CD4-positive, alpha-beta T cell (primary cell): ENCODE results near the gene PBX1. TPM values are rescaled to one million over a fixed set of nuclear protein-coding genes. Genes with fewer than 3 reads are reported as not detected.

Experiments used
- ATAC-seq: fragments of 200-7000 bp; cut with Tn5 transposase; one replicate; pipeline ENCODE4 v1.10.0; 2022; ENCODE audit warnings: mild to moderate bottlenecking; ENCODE audit not compliant: poor library complexity
- CTCF ChIA-PET: fragments of 350-600 bp; sonication (Branson Sonifier 250); formaldehyde crosslinking; loops from one replicate; lab custom pipeline; 2021; ENCODE audit warnings: antibody characterized with exemption, inconsistent platforms; lab: Charles Lee
- POLR2A ChIA-PET: fragments of 350-600 bp; sonication (Branson Sonifier 250); formaldehyde crosslinking; loops from one replicate; lab custom pipeline; 2021; ENCODE audit warnings: antibody characterized with exemption, inconsistent platforms; lab: Charles Lee
- DNase-seq, 14 experiments: peaks; one replicate each; pipeline ENCODE4 v3.0.0-alpha.2; 2013 to 2020; ENCODE audit warnings: mixed read lengths in 2 of 14
- H3K27ac ChIP-seq, 2 donors: one replicate each; pipeline versions ENCODE4 v1.5.1 to v1.7.0; 2013; ENCODE audit warnings: low read length in 2 of 2, low read depth in 1 of 2, mild to moderate bottlenecking in 1 of 2
- H3K27me3 ChIP-seq, 2 experiments: 1 replicate in 1 of 2; 2 replicates in 1 of 2; pipeline versions ENCODE4 v1.6.1 to v1.7.0; 2013; ENCODE audit warnings: low read length in 2 of 2, control low read depth in 1 of 2, mild to moderate bottlenecking in 1 of 2, moderate library complexity in 1 of 2; ENCODE audit not compliant: insufficient read depth in 2 of 2, control insufficient read depth in 1 of 2
- H3K36me3 ChIP-seq: one replicate; pipeline ENCODE4 v1.6.1; 2013; ENCODE audit warnings: low read length, control low read depth; ENCODE audit not compliant: insufficient read depth
- H3K4me1 ChIP-seq: one replicate; pipeline ENCODE4 v1.6.1; 2013; ENCODE audit warnings: low read length, control low read depth; ENCODE audit not compliant: insufficient read depth
- H3K4me3 ChIP-seq: one replicate; pipeline ENCODE4 v1.5.1; 2013; ENCODE audit warnings: mild to moderate bottlenecking, low read length, moderate library complexity
- H3K9me3 ChIP-seq, 2 experiments: 1 replicate in 1 of 2; 2 replicates in 1 of 2; pipeline versions ENCODE4 v1.6.1 to v1.7.0; 2013; ENCODE audit warnings: low read length in 2 of 2, mild to moderate bottlenecking in 2 of 2, control low read depth in 1 of 2, moderate library complexity in 1 of 2; ENCODE audit not compliant: control insufficient read depth in 1 of 2, insufficient read depth in 1 of 2
- H3K27ac Mint-ChIP-seq: one replicate; pipeline ENCODE4 v1.8.0; 2020; ENCODE audit warnings: mixed read lengths
- H3K27me3 Mint-ChIP-seq: one replicate; pipeline ENCODE4 v1.8.0; 2021; ENCODE audit warnings: mixed read lengths
- H3K36me3 Mint-ChIP-seq: one replicate; pipeline ENCODE4 v1.8.0; 2021; ENCODE audit warnings: low read depth, mixed read lengths
- H3K4me1 Mint-ChIP-seq: one replicate; pipeline ENCODE4 v1.8.0; 2021; ENCODE audit warnings: low read depth, mixed read lengths
- H3K4me3 Mint-ChIP-seq: one replicate; pipeline ENCODE4 v1.8.0; 2020; ENCODE audit warnings: mild to moderate bottlenecking, mixed read lengths
- H3K9me3 Mint-ChIP-seq: one replicate; pipeline ENCODE4 v1.8.0; 2020; ENCODE audit warnings: mixed read lengths
- intact Hi-C, 2 experiments: fragments of 100-400 bp; cut with DNase I in 1 of 2; cut with micrococcal nuclease in 1 of 2; formaldehyde crosslinking; loops; one replicate each; pipeline versions ENCODE4 v1.15.1 to v1.9.0; 2023 to 2025; cut with DNase I, micrococcal nuclease
- total RNA-seq, 174 experiments: library from RNA in 2 of 174; stranded (reverse) in 2 of 174; gene quantifications; one replicate each; pipeline ENCODE4 v1.2.3 and lab custom pipeline; 2021 to 2026
- TF ChIP-seq, protein P1 (sequence below): fragments of 200-600 bp; IDR thresholded peaks from one replicate; pipeline ENCODE4 v1.8.0; 2022; ENCODE audit warnings: antibody characterized with exemption, mild to moderate bottlenecking

PBX1 gene
- total RNA-seq, 2 experiments from 2014 or later = 0.64 to 0.96 TPM

DNA sequence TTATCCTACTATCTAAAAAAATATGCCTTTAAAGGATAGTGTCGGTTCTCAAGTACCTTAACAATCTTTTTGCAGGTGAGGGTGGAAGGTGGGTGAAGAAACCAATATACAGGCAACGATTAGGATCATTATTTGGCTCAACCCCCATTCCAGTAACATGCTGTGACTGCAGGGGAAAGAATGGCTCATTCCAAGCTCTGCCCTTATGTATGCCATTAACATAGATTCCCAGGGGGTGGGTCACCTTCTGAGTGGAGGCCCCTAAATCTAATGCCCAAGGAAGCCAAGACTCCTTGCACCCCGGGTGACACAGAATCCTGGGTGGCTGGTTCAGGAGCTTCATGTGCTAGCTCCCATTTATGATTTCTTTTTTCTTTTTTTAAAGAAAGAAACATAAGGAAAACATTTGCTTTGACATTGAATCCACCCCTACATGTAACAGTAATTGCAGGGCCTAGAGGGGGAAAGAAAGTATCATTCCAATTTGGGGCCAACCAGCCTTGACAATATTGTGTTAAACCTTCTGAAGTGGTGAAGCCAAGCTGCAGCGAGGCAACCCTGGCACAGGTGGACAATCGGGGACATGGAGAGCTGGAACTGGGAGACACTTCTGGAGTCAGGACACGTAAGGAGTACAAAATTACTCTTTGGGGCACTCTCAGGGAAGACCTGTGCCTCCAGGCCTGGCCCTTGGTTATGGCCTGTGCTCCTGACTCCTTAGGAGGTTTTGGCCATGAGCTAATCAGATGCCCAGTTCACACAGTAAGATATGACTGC, 200.3 kb downstream of the PBX1 start:
- ATAC-seq (no peak), DNase-seq (no peak)
- no peak overlapping the region for H3K4me3 ChIP-seq
- ChIA-PET CTCF (no interaction called here), POLR2A (no interaction called here)
- no peaks in the 10 kb centered on the region for H3K36me3 ChIP-seq
- no peaks in the 10 kb centered on the region for H3K27me3 ChIP-seq
- no peak overlapping the region for H3K4me3 Mint-ChIP-seq
- TF ChIP-seq, protein P1, sequence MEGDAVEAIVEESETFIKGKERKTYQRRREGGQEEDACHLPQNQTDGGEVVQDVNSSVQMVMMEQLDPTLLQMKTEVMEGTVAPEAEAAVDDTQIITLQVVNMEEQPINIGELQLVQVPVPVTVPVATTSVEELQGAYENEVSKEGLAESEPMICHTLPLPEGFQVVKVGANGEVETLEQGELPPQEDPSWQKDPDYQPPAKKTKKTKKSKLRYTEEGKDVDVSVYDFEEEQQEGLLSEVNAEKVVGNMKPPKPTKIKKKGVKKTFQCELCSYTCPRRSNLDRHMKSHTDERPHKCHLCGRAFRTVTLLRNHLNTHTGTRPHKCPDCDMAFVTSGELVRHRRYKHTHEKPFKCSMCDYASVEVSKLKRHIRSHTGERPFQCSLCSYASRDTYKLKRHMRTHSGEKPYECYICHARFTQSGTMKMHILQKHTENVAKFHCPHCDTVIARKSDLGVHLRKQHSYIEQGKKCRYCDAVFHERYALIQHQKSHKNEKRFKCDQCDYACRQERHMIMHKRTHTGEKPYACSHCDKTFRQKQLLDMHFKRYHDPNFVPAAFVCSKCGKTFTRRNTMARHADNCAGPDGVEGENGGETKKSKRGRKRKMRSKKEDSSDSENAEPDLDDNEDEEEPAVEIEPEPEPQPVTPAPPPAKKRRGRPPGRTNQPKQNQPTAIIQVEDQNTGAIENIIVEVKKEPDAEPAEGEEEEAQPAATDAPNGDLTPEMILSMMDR = no peak
- intact Hi-C loops = no loop called here
- H3K9me3 ChIP-seq = peaks cover 0 to 3% of the 10 kb centered on the region in 2 experiments
- H3K27ac Mint-ChIP-seq = no peak overlapping the region
- H3K27ac ChIP-seq = no peak overlapping the region
- no peaks in the 10 kb centered on the region for H3K4me1 Mint-ChIP-seq
- H3K36me3 Mint-ChIP-seq = no peaks in the 10 kb centered on the region
- H3K4me1 ChIP-seq = no peaks in the 10 kb centered on the region
- no peaks in the 10 kb centered on the region for H3K9me3 Mint-ChIP-seq
- H3K27me3 Mint-ChIP-seq = peaks cover 2% of the 10 kb centered on the region

DNA sequence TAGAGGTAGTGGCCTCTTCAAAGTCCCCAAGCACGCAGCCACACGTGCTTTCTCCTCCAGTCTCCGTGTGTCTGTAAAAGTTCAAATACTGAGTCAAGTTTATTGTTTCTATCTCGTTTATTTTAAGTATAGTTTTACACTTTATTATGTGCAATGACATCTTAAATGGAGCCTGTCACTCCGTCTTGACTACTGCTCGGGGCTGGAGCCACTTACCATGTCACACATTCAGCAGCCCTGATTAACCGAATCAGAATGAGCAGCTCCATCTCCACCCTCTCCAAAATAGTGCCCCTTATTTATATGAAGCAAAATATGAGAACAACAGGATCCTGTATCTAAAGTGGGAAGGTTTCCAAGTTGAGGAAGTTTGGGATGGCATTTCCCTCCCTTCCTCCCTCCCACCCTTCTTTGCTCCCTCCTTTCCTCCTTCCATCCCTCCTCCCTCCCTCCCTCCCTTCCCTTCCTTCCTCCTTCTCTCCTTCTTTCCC, 201.0 kb downstream of the PBX1 start:
- POLR2A ChIA-PET = no interaction called here
- H3K4me3 ChIP-seq = no peak overlapping the region
- intact Hi-C loops = no loop called here
- peaks cover 0 to 3% of the 10 kb centered on the region in 2 experiments for H3K9me3 ChIP-seq
- no peaks in the 10 kb centered on the region for H3K36me3 ChIP-seq
- H3K27me3 ChIP-seq = no peaks in the 10 kb centered on the region
- H3K27me3 Mint-ChIP-seq = no peaks in the 10 kb centered on the region
- H3K36me3 Mint-ChIP-seq = no peaks in the 10 kb centered on the region
- no peak for DNase-seq
- TF ChIP-seq, protein P1 = no peak
- no peaks in the 10 kb centered on the region for H3K4me1 Mint-ChIP-seq
- H3K27ac Mint-ChIP-seq = no peak overlapping the region
- H3K4me3 Mint-ChIP-seq = no peak overlapping the region
- no peaks in the 10 kb centered on the region for H3K9me3 Mint-ChIP-seq
- no peak for ATAC-seq
- no peak overlapping the region for H3K27ac ChIP-seq
- CTCF ChIA-PET = no interaction called here
- H3K4me1 ChIP-seq = no peaks in the 10 kb centered on the region

DNA sequence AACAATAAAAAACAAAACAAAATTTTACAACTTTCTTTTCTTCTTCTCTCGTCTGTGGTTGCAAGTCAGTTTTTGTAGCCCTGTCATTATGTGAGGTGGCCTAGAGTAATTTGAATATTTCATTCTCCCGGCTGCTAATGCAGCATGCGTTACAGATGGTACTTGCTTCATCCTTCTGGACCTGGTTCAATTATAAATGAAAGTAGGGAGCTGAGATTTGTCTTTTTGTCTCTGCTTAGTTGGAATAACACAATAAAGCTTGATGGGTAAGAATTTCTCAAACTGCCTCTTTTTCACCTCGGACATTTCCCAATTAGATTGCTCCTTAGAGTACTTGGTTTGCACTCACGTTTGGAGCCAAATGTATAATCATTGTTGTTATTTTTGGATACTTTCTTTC, 201.6 kb downstream of the PBX1 start:
- ChIA-PET CTCF (no interaction called here), POLR2A (no interaction called here)
- Mint-ChIP-seq H3K36me3 (no peaks in the 10 kb centered on the region), H3K4me1 (no peaks in the 10 kb centered on the region), H3K27ac (no peak overlapping the region), H3K27me3 (no peaks in the 10 kb centered on the region), H3K9me3 (no peaks in the 10 kb centered on the region), H3K4me3 (no peak overlapping the region)
- ATAC-seq = no peak
- intact Hi-C loops = no loop called here
- Histone ChIP-seq H3K36me3 (no peaks in the 10 kb centered on the region), H3K27me3 (no peaks in the 10 kb centered on the region), H3K4me1 (no peaks in the 10 kb centered on the region), H3K27ac (no peak overlapping the region), H3K4me3 (no peak overlapping the region), H3K9me3 (peaks cover 0 to 3% of the 10 kb centered on the region in 2 experiments)
- TF ChIP-seq, protein P1 = no peak
- DNase-seq = no peak
